Hematopoietic multipotent progenitor cell (in vitro differentiated cells): ENCODE measurements around the gene SPRING1. TPM values are rescaled to one million over a fixed set of nuclear protein-coding genes. Genes with fewer than 3 reads are reported as not detected.
"Not testable (repeated sequence)": the region's sequence is repeated elsewhere in the genome, so short reads cannot be mapped to it uniquely, and the experiment has no call there.

Source experiments
- DNase-seq, 3 donors: peaks; one replicate each; pipeline ENCODE4 v3.0.0-alpha.2; 2011 to 2015; ENCODE audit warnings: low read depth in 2 of 3, low spot score in 2 of 3
- total RNA-seq: library from RNA; depleted of rRNA; stranded (reverse); fragments of >200 nt; gene quantifications from one replicate; pipeline ENCODE4 v1.2.3, GENCODE V29; 2012

Gene SPRING1
- total RNA-seq, 1 donor = 7.3 TPM

DNA sequence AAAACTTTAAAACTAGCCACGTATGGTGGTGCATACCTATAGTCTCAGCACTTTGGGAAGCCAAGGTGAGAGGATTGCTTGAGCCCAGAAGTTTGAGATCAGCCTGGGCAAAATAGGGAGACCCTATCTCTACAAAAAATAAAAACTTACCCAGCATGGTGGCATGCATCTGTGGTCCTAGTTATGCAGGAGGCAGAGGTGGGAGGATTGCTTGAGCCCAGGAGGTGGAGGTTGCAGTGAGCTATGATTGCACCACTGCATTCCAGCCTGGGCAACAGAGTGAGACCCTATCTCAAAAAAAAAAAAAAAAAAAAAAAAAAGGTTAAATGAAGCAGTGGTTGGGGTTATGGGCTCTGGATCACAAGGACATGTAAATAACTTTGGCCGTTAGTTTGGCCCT is 4.9 kb upstream of the SPRING1 start:
- DNase-seq = not testable (repeated sequence)

- no peak for DNase-seq
Measured at GRCh38 chr12:116739381-116739887, 1.6 kb upstream of the SPRING1 start.

- peak in 1 of 3 donors; percentile 5 for DNase-seq
Measured at GRCh38 chr12:116736962-116737773, 701 bp downstream of the SPRING1 start.

DNA sequence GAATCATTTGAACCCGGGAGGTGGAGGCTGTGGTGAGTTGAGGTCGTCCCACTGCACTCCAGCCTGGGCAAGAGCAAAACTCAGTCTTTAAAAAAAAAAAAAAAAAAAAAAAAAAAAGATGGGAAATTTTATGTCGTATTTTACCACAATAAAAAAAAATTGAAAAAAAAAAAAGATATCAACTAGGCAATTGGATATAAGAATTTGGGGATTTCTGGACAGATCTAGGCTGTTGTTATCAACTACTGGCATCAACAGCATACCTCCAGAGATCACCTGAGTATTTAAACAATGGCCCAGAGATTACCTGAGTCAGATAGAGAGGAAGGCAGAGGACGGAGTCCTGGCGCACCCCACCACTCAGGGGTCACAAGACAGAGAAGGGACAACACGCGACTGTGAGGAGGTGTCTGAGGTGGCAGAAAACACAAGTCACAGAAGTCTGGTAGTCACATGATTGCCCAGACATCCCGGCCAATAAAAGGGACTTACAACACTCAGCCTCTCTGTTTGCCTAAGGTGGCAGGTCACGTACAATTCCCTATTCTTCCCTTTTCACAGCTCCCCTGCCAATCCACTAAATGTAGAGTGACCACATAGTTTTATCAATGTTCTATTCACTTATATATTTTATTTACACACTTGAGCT is 1.8 kb downstream of the SPRING1 start:
- no peak for DNase-seq

GRCh38 chr12:116735084-116735483 is 2.8 kb downstream of the SPRING1 start:
- DNase-seq = no peak

DNA sequence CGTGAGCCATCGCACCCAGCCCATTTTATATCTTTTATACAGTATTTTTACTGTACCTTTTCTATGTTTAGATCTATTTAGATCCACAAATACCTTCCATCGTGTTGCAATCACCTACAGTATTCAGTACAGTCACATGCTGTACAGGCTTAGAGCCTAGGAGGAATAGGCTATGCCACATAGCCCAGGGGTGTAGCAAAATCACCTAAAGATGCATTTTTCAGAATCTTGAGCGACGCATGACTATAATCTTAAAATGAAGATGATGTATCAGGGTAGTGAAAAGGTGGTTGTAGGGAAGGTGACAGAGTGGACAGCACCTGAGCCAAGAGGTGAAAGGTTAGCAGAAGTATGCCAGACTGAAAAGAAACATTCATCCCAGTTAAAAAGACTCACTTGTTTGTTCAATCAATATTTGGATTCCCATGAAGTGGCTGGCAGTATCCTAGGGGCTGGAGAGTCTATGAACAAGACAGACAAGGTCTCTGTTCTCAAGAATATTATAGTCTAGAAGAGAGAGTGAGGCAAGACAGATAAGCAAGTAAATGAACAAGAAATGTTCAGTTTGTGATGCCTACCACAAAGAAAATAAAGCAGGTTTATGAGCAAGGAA is 3.6 kb downstream of the SPRING1 start:
- no peak for DNase-seq

DNA sequence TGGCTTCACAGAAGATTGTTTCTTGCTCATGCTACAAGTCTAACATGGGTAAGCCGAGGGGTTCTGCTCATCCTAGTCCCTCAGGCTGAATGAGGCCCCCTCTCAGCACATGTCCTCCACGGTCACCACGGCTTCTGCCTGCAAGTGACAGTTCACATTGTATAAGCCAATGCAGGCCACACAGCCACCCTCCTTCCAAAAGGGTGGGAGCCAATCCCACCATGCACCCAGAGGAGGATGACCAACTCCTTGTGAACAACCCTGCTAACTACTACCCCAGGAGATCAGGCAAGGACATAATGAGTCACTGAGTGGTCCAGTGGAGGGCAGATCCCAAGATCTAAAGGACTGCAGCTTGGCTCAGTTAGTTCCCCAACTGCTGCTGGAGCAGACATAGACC is 6.1 kb downstream of the SPRING1 start:
- no peak for DNase-seq

DNA sequence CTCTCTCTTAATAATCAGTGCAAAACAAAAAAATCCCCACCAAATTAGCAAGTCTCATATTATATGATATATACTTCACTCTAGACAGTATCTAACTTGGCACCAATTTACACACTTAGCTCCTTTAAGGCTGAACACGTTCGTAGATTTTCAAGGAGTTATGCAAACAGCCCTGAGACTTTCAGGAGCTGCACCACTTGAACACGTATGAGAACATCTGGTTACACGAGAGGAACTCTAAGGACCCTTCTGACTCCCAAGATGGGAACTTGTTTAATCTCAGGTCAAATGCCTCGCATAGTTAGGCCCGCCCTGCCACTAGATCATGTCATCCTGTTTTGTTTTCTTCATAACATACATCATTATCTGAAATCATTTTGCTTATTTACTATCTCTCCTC is 10.0 kb downstream of the SPRING1 start:
- DNase-seq = no peak

GRCh38 chr12:116727261-116727660 is 10.6 kb downstream of the SPRING1 start:
- DNase-seq = no peak

- no peak for DNase-seq
Measured at GRCh38 chr12:116726694-116727093, 11.2 kb downstream of the SPRING1 start.

DNA sequence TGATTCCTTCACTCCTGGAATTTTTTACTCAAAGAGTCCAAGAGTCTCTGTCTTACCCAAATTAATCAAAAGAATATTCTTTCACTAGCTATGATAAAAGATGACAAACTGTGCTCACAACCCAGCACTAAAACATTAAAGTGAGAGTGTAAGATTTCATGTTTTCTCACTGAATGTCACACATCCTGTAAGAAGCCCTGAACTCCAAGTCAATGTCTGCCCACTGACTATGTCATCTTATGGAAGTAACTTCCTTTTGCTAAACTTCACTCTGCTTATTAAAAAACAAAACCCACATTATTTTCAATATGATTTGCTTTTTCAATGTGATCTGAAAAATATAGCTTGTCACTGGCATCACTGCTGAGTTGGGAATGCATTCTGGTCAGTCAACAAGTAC is 15.6 kb downstream of the SPRING1 start:
- DNase-seq = no peak

GRCh38 chr12:116719731-116720528 is 17.9 kb downstream of the SPRING1 start:
- DNase-seq = no peak

DNA sequence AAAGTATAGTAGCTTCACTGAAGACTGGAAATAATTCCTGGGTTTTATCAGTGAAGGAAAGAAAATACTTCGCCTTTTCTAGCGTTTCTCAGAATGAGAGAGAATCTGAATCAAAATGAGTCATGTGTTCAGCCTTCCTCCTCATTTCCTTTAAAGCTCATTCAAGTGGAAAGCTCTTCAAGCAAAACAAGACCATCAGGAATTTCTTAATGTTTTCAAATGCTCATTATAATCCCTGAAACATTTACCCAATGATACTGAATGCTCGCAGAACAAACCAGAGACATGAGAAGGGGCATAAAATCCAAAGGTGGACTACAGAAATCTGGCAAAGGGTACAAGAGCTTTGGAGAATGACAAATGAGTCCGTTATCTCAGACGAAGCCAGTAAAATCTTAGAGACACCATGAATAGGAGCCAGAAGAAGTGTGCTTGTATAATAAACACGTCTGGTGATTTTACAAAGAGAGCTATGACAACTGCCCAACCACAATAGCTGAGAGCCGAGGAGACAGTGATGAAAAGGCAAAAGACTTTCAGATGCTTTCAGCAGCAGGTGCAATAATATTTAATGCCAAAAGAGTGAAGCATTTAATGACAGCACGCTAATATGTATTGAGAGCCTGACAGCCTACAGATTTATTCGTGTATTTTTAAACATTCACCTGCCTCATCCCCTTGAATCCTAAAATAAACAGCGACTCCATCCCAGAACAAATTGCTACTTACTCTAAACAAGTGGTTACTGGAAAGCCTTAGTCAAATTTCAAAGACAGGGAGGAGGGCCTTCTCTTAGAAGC is 19.0 kb downstream of the SPRING1 start:
- no peak for DNase-seq

GRCh38 chr12:116717466-116718437 is 20.1 kb downstream of the SPRING1 start:
- DNase-seq = no peak

GRCh38 chr12:116714175-116714574 is 23.7 kb downstream of the SPRING1 start:
- DNase-seq = no peak

DNA sequence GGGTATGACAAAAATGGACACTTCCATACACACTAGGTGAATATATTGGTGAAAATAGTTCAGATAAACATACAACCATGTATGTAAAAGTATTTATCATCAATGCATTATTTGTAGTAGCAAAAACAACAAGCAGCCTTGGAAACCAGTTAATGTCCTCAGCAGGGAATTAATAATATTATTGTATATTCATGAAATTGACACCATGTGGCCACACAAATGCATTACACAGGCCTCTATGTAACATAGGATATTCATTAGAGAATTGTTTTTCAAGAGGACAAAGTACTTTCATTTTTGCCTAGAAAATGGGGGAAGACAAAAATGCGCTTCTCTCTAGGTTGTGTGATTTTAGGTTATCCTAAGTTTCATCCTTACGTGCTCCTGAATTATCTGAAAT is 24.3 kb downstream of the SPRING1 start:
- no peak for DNase-seq

DNA sequence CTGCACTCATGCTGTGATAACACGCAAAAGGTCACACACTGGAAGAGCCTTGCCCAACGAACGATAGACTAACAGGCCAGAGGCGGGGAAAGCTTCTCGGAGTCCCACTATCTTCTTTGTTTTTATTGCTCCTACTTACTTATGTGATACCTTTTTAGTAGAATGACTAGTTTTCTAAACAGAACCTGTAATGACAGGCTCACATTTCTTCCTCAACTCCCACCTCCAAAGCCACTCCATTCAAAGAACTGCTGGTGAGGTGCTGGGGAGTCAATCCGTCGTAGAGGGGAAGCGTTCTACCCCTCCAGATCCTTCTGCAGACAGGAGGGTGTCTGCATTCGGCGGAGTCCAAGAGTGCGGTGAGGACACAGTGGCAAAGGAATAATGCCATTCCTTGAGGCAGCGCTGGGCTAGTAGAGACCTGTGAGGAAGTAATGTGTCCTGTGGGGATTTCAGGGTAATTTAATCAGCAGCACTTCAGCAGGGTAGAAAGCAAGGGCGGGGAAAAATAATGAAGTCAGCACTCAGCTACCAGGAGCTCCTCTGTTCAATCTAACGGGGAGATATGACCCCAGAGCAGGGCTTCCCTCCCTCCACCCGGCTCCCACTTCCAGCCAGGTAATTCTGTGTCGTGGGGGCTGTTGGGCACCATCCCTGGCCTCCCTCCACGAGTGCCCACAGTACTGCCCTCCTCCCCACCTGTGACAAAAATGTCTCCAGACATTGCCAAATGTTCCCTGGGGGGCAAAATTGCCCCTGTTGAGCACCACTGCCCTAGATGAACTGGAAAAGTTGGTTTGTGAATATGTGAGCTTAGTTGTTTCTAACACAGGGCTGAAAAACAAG is 25.2 kb downstream of the SPRING1 start:
- DNase-seq = no peak
